Erythroblast (primary cell): ENCODE results near the gene GNG3.
"Not testable (repeated sequence)": the region's sequence is repeated elsewhere in the genome, so short reads cannot be mapped to it uniquely, and the experiment has no call there.

ENCODE experiments used
- GATA1 ChIP-seq: IDR thresholded peaks from 2 replicates; pipeline ENCODE4 v1.6.1; 2011; ENCODE audit warnings: low read depth, mild to moderate bottlenecking, control low read depth, low read length, moderate library complexity
- POLR2A ChIP-seq: IDR thresholded peaks from 2 replicates; pipeline ENCODE4 v1.6.1; 2011; ENCODE audit warnings: mild to moderate bottlenecking, low read length

DNA sequence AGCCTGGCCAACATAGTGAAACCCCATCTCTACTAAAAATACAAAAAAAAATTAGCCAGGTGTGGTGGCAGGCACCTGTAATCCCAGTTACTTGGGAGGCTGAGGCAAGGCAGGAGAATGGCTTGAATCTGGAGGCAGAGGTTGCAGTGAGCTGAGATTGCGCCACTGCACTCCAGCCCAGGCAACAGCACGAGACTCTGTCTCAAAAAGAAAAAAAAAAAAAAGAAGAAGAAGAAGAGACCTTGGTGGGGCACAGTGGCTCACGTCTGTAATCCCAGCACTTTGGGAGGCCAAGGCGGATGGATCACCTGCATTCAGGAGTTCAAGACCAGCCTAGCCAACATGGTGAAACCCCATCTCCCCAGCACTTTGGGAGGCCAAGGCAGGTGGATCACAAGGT is 3.6 kb upstream of the GNG3 start:
- TF ChIP-seq POLR2A, GATA1: not testable (repeated sequence)
